Rectal smooth muscle tissue (tissue), 1 donor: ENCODE data around the gene ANKRD55.
"Not testable (repeated sequence)": the region's sequence is repeated elsewhere in the genome, so short reads cannot be mapped to it uniquely, and the experiment has no call there.

Experiments used
- H3K27ac ChIP-seq: one replicate; pipeline ENCODE4 v1.7.0; 2013; ENCODE audit warnings: low read depth, low read length, inconsistent platforms
- H3K27me3 ChIP-seq: one replicate; pipeline ENCODE4 v1.7.0; 2013; ENCODE audit warnings: low read length; ENCODE audit not compliant: control insufficient read depth, insufficient read depth
- H3K36me3 ChIP-seq: one replicate; pipeline ENCODE4 v1.7.0; 2013; ENCODE audit warnings: low read length; ENCODE audit not compliant: control insufficient read depth, insufficient read depth
- H3K4me1 ChIP-seq: one replicate; pipeline ENCODE4 v1.7.0; 2013; ENCODE audit warnings: low read length; ENCODE audit not compliant: control insufficient read depth, insufficient read depth
- H3K4me3 ChIP-seq: one replicate; pipeline ENCODE4 v1.7.0; 2013; ENCODE audit warnings: low read length
- H3K9ac ChIP-seq: one replicate; pipeline ENCODE4 v1.7.0; 2013; ENCODE audit warnings: low read length

ANKRD55 gene

GRCh38 chr5:56116599-56117141 lies 116.5 kb downstream of the ANKRD55 start:
- Histone ChIP-seq H3K4me1 (no peaks in the 10 kb centered on the region), H3K9ac (no peak overlapping the region), H3K36me3 (no peaks in the 10 kb centered on the region), H3K27me3 (no peaks in the 10 kb centered on the region), H3K27ac (no peak overlapping the region), H3K4me3 (no peak overlapping the region)

GRCh38 chr5:56115589-56115988 lies 117.5 kb downstream of the ANKRD55 start:
- no peaks in the 10 kb centered on the region for H3K4me1 ChIP-seq
- no peak overlapping the region for H3K4me3 ChIP-seq
- no peaks in the 10 kb centered on the region for H3K27me3 ChIP-seq

GRCh38 chr5:56112526-56113121 lies 120.5 kb downstream of the ANKRD55 start:
- Histone ChIP-seq H3K27me3 (no peaks in the 10 kb centered on the region), H3K9ac (no peak overlapping the region), H3K36me3 (no peaks in the 10 kb centered on the region), H3K4me1 (no peaks in the 10 kb centered on the region), H3K4me3 (no peak overlapping the region), H3K27ac (no peak overlapping the region)

More at GRCh38 chr5:56115589-56115988, 117.5 kb downstream of the ANKRD55 start:
- Histone ChIP-seq H3K9ac (no peak overlapping the region), H3K36me3 (no peaks in the 10 kb centered on the region), H3K27ac (no peak overlapping the region)

GRCh38 chr5:56111404-56111781 lies 121.7 kb downstream of the ANKRD55 start:
- Histone ChIP-seq H3K27ac (no peak overlapping the region), H3K4me3 (no peak overlapping the region), H3K27me3 (no peaks in the 10 kb centered on the region), H3K4me1 (no peaks in the 10 kb centered on the region), H3K9ac (no peak overlapping the region), H3K36me3 (no peaks in the 10 kb centered on the region)

GRCh38 chr5:56110646-56111403 lies 122.3 kb downstream of the ANKRD55 start:
- no peak overlapping the region for H3K27ac ChIP-seq
- H3K4me3 ChIP-seq: no peak overlapping the region
- H3K27me3 ChIP-seq: no peaks in the 10 kb centered on the region
- H3K4me1 ChIP-seq: no peaks in the 10 kb centered on the region
- no peak overlapping the region for H3K9ac ChIP-seq
- H3K36me3 ChIP-seq: no peaks in the 10 kb centered on the region

GRCh38 chr5:56108246-56108645 lies 124.9 kb downstream of the ANKRD55 start:
- Histone ChIP-seq H3K27me3 (no peaks in the 10 kb centered on the region), H3K4me1 (no peaks in the 10 kb centered on the region), H3K4me3 (no peak overlapping the region), H3K9ac (no peak overlapping the region), H3K36me3 (no peaks in the 10 kb centered on the region), H3K27ac (no peak overlapping the region)

- Histone ChIP-seq H3K27me3 (no peaks in the 10 kb centered on the region), H3K36me3 (no peaks in the 10 kb centered on the region), H3K9ac (no peak overlapping the region), H3K4me3 (no peak overlapping the region), H3K4me1 (no peaks in the 10 kb centered on the region), H3K27ac (no peak overlapping the region)
Measured at GRCh38 chr5:56106837-56107236, 126.3 kb downstream of the ANKRD55 start.

GRCh38 chr5:56105511-56106291 lies 127.4 kb downstream of the ANKRD55 start:
- Histone ChIP-seq H3K4me1 (no peaks in the 10 kb centered on the region), H3K36me3 (no peaks in the 10 kb centered on the region), H3K9ac (no peak overlapping the region), H3K27me3 (no peaks in the 10 kb centered on the region), H3K4me3 (no peak overlapping the region), H3K27ac (no peak overlapping the region)

- Histone ChIP-seq H3K9ac (no peak overlapping the region), H3K27ac (no peak overlapping the region), H3K4me3 (no peak overlapping the region), H3K4me1 (no peaks in the 10 kb centered on the region), H3K36me3 (no peaks in the 10 kb centered on the region), H3K27me3 (no peaks in the 10 kb centered on the region)
Measured at GRCh38 chr5:56102889-56103288, 130.2 kb downstream of the ANKRD55 start.

GRCh38 chr5:56102207-56102606 lies 130.9 kb downstream of the ANKRD55 start:
- H3K27me3 ChIP-seq, H3K36me3 ChIP-seq, H3K9ac ChIP-seq, H3K27ac ChIP-seq, H3K4me1 ChIP-seq, H3K4me3 ChIP-seq: not testable (repeated sequence)

GRCh38 chr5:56101180-56101579 lies 131.9 kb downstream of the ANKRD55 start:
- H3K27me3 ChIP-seq: no peaks in the 10 kb centered on the region
- no peak overlapping the region for H3K4me3 ChIP-seq
- no peaks in the 10 kb centered on the region for H3K4me1 ChIP-seq
- no peaks in the 10 kb centered on the region for H3K36me3 ChIP-seq
- no peak overlapping the region for H3K9ac ChIP-seq
- H3K27ac ChIP-seq: no peak overlapping the region

GRCh38 chr5:56100439-56101176 lies 132.5 kb downstream of the ANKRD55 start:
- Histone ChIP-seq H3K36me3 (no peaks in the 10 kb centered on the region), H3K4me3 (no peak overlapping the region), H3K9ac (no peak overlapping the region), H3K27ac (no peak overlapping the region), H3K4me1 (no peaks in the 10 kb centered on the region), H3K27me3 (no peaks in the 10 kb centered on the region)
